ENCODE data around the gene PLA2G2F.

DNA sequence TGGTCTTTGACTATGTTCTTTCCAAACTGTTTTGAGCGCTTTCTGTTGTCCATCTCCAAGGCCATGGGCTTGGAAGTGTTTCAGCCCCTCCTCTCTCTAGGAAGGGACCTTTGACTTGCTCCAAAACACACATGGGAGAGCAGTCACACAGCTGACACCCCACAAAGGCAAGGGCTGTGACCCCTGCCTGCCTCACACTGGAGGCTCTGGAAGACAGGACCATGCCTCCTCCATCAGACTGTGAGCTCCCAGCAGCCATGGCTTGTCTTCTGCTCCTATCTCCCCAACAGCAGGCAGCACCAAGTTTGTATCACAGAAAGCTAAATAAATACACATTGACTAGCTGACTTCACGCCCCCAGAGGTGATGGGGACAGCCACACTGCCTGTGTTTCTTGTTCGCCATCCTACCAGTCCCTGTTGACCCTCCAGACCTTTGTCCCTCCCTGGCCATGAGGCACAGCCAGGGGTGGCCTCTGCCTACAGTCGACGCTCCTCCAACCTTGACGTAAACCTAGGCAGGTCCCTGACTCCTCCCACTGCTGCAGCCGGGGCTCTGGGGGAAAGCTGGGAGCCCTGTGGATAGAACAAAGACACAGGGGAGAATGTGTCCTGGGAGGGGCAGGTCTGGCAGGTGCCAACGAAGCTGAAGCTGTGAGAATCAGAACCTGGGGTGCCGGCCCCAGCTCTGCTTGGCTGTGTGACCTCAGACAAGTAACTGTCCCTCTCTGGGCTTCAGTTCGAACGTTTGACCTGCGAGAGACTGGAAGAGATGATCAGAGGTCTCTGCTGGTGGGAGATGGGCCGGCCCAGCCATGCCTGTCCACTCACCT lies 4.8 kb downstream of the PLA2G2F start:
- no peak for TF ChIP-seq CTCF (IDR thresholded peaks at IDR 0.05)
- no peak for TF ChIP-seq POLR2AphosphoS5 (IDR thresholded peaks at IDR 0.05; ENCODE audit: insufficient read depth in 1 of 2, low read depth in 1 of 2)

All from vagina (tissue), 2 donors.